HepG2 (cell line): ENCODE results near the gene PUM1. TPM values are rescaled to one million over a fixed set of nuclear protein-coding genes. Genes with fewer than 3 reads are reported as not detected.

Experiments used
- ATF7 ChIP-seq, 2 experiments: fragments of 450-650 bp in 1 of 2; sonication (generic) in 1 of 2; formaldehyde crosslinking in 1 of 2; IDR thresholded peaks; 2 replicates each; pipeline versions ENCODE4 v1.4.0 to v1.6.1; 2016 to 2020; ENCODE audit warnings: antibody characterized with exemption in 1 of 2, mild to moderate bottlenecking in 1 of 2, missing genetic modification reagents in 1 of 2
- CEBPG ChIP-seq: IDR thresholded peaks from 2 replicates; pipeline ENCODE4 v1.6.1; 2016
- FOXP4 ChIP-seq: sonication (generic); formaldehyde crosslinking; IDR thresholded peaks from 2 replicates; pipeline ENCODE4 v1.4.0; 2020; ENCODE audit warnings: missing genetic modification reagents
- GABPB1 ChIP-seq: IDR thresholded peaks from 2 replicates; pipeline ENCODE4 v1.6.1; 2016; ENCODE audit warnings: mild to moderate bottlenecking, missing genetic modification reagents, moderate library complexity, missing compliant biosample characterization
- KDM1A ChIP-seq: IDR thresholded peaks from 2 replicates; pipeline ENCODE4 v1.6.1; 2016; ENCODE audit warnings: missing compliant biosample characterization
- MBD4 ChIP-seq: IDR thresholded peaks from 2 replicates; pipeline ENCODE4 v1.6.1; 2012; ENCODE audit warnings: low read length, inconsistent platforms, borderline replicate concordance
- NAIF1 ChIP-seq: sonication (generic); formaldehyde crosslinking; IDR thresholded peaks from 2 replicates; pipeline ENCODE4 v1.5.0; 2020; ENCODE audit warnings: mild to moderate bottlenecking, missing genetic modification reagents, borderline replicate concordance
- NFKB2 ChIP-seq: sonication (generic); formaldehyde crosslinking; IDR thresholded peaks from 2 replicates; pipeline ENCODE4 v1.4.0; 2020; ENCODE audit warnings: missing genetic modification reagents, borderline replicate concordance
- POGZ ChIP-seq: sonication (generic); formaldehyde crosslinking; IDR thresholded peaks from 2 replicates; pipeline ENCODE4 v1.4.0; 2020; ENCODE audit warnings: mild to moderate bottlenecking, missing genetic modification reagents
- RARA ChIP-seq: IDR thresholded peaks from 2 replicates; pipeline ENCODE4 v1.6.1; 2016; ENCODE audit warnings: missing genetic modification reagents, missing compliant biosample characterization
- SAP130 ChIP-seq: IDR thresholded peaks from 2 replicates; pipeline ENCODE4 v1.6.1; 2016; ENCODE audit warnings: low read depth
- SIN3A ChIP-seq: IDR thresholded peaks from 2 replicates; pipeline ENCODE4 v1.6.1; 2011; ENCODE audit warnings: low read depth, mild to moderate bottlenecking, control low read depth, low read length, borderline replicate concordance
- SOX5 ChIP-seq: IDR thresholded peaks from 2 replicates; pipeline ENCODE4 v1.6.1; 2016; ENCODE audit warnings: borderline replicate concordance
- SOX6 ChIP-seq, 2 experiments: fragments of 450-650 bp in 1 of 2; sonication (generic) in 1 of 2; formaldehyde crosslinking in 1 of 2; IDR thresholded peaks; 2 replicates each; pipeline versions ENCODE4 v1.4.0 to v1.6.1; 2017 to 2020; ENCODE audit warnings: antibody characterized with exemption in 1 of 2, mild to moderate bottlenecking in 1 of 2, missing genetic modification reagents in 1 of 2
- STAT5B ChIP-seq: sonication (generic); formaldehyde crosslinking; IDR thresholded peaks from 2 replicates; pipeline ENCODE4 v1.4.0; 2020; ENCODE audit warnings: missing genetic modification reagents
- TBX2 ChIP-seq: sonication (generic); formaldehyde crosslinking; IDR thresholded peaks from 2 replicates; pipeline ENCODE4 v1.5.0; 2020; ENCODE audit warnings: missing genetic modification reagents, mild to moderate bottlenecking, borderline replicate concordance
- TCF7 ChIP-seq: sonication (generic); IDR thresholded peaks from 2 replicates; pipeline ENCODE4 v1.6.1; 2016; ENCODE audit warnings: antibody characterized with exemption, low read depth
- ZMYM3 ChIP-seq: sonication (generic); formaldehyde crosslinking; IDR thresholded peaks from 2 replicates; pipeline ENCODE4 v1.5.1; 2020; ENCODE audit warnings: mild to moderate bottlenecking, missing genetic modification reagents
- ZNF235 ChIP-seq: sonication (generic); formaldehyde crosslinking; IDR thresholded peaks from 2 replicates; pipeline ENCODE4 v1.8.1; 2023; ENCODE audit warnings: mild to moderate bottlenecking, missing genetic modification reagents, borderline replicate concordance
- ZNF3 ChIP-seq: IDR thresholded peaks from 2 replicates; pipeline ENCODE4 v1.7.0; 2017; ENCODE audit warnings: inconsistent platforms
- ZNF891 ChIP-seq: sonication (generic); formaldehyde crosslinking; IDR thresholded peaks from 2 replicates; pipeline ENCODE4 v1.5.0; 2020; ENCODE audit warnings: mild to moderate bottlenecking, missing genetic modification reagents
- polyA plus RNA-seq, 8 experiments: library from polyadenylated mRNA; depleted of rRNA in 3 of 8; stranded (reverse) in 7 of 8; unstranded in 1 of 8; fragments of >200 nt; fragmentation: Illumina TruSeq in 4 of 8; extraction: Trizol in 4 of 8; gene quantifications; 2 replicates each; pipeline versions ENCODE4 v1.2.1 to v1.2.3, GENCODE V29; 2011 to 2016; ENCODE audit warnings: low read depth in 4 of 8, missing spikeins in 1 of 8, mixed read lengths in 1 of 8; ENCODE audit not compliant: insufficient read depth in 1 of 8
- total RNA-seq, 5 experiments: library from RNA; depleted of rRNA; stranded (reverse); fragments of >200 nt; fragmentation: Illumina TruSeq; extraction: Trizol; gene quantifications; 2 replicates each; pipeline ENCODE4 v1.2.3, GENCODE V29; 2016; ENCODE audit warnings: low read depth in 1 of 5
- TF ChIP-seq, protein P1 (sequence below): sonication (generic); formaldehyde crosslinking; IDR thresholded peaks from 2 replicates; pipeline ENCODE4 v1.4.0; 2020; ENCODE audit warnings: missing genetic modification reagents
- TF ChIP-seq, protein P2 (sequence below): sonication (generic); formaldehyde crosslinking; IDR thresholded peaks from 2 replicates; pipeline ENCODE4 v1.5.1; 2020; ENCODE audit warnings: mild to moderate bottlenecking, missing genetic modification reagents, moderate library complexity

Gene PUM1
- total and polyA plus RNA-seq, 2 of the 13 experiments (the other 11 are each of a cell fraction or from before 2014, with no cell fraction given) = 64.7 to 91.0 TPM

DNA sequence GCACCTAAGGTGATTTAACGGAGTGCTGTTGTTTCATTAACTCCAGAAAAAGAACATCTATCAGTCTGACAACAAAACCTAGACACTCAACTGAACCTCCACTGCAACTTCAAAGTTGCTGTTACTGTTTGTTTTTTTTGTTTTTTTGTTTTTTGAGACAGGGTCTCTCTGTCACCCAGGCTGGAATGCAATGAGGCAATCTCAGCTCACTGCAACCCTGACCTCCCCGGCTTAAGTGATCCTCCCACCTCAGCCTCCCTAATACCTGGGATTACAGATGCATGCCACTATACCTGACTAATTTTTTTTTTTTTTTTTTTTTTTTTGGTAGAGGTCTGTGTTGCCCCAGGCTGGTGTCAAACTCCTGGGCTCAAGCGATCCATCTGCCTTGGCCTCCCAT is 90.3 kb downstream of the PUM1 start (continued):
- no peak for TF ChIP-seq ZNF891
- 0 out of 2 replicates have a peak, but pooled peaks have one; percentile 34 for TF ChIP-seq RARA (CRISPR knock-in tag)
- TF ChIP-seq SOX5 (CRISPR knock-in tag) = peak; percentile 45; the same call in 1 of the 2 replicates
- TF ChIP-seq ZNF3 = peak; percentile 70; the same call in 1 of the 2 replicates
- no peak for TF ChIP-seq SIN3A
- peak; percentile 41; the same call in 1 of the 2 replicates for TF ChIP-seq TBX2 (CRISPR knock-in tag)
- peak; percentile 74 for TF ChIP-seq FOXP4 (CRISPR knock-in tag)
- TF ChIP-seq NAIF1 (CRISPR knock-in tag) = no peak
- no peak for TF ChIP-seq NFKB2 (CRISPR knock-in tag)
- TF ChIP-seq SAP130 (CRISPR knock-in tag) = peak; percentile 35; the same call in 1 of the 2 replicates
- TF ChIP-seq TCF7 = peak; percentile 35; the same call in 1 of the 2 replicates
- TF ChIP-seq CEBPG (CRISPR knock-in tag) = peak; percentile 76
- TF ChIP-seq GABPB1 = 0 out of 2 replicates have a peak, but pooled peaks have one; percentile 13
- peak; percentile 93; the same call in 1 of the 2 replicates for TF ChIP-seq KDM1A (CRISPR knock-in tag)
- TF ChIP-seq STAT5B (CRISPR knock-in tag) = no peak
- TF ChIP-seq SOX6 (IDR thresholded peaks at IDR 0.05) = no peak
- peak; percentile 67 for TF ChIP-seq SOX6 (CRISPR knock-in tag; IDR thresholded peaks at IDR 0.05)
- TF ChIP-seq, protein P1, sequence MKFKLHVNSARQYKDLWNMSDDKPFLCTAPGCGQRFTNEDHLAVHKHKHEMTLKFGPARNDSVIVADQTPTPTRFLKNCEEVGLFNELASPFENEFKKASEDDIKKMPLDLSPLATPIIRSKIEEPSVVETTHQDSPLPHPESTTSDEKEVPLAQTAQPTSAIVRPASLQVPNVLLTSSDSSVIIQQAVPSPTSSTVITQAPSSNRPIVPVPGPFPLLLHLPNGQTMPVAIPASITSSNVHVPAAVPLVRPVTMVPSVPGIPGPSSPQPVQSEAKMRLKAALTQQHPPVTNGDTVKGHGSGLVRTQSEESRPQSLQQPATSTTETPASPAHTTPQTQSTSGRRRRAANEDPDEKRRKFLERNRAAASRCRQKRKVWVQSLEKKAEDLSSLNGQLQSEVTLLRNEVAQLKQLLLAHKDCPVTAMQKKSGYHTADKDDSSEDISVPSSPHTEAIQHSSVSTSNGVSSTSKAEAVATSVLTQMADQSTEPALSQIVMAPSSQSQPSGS (CRISPR knock-in tag) = 0 out of 2 replicates have a peak, but pooled peaks have one; percentile 30
- TF ChIP-seq ZMYM3 (CRISPR knock-in tag) = peak; percentile 80
- no peak for TF ChIP-seq ZNF235 (CRISPR knock-in tag)
- peak; percentile 80 for TF ChIP-seq POGZ (CRISPR knock-in tag)
- TF ChIP-seq, protein P2, sequence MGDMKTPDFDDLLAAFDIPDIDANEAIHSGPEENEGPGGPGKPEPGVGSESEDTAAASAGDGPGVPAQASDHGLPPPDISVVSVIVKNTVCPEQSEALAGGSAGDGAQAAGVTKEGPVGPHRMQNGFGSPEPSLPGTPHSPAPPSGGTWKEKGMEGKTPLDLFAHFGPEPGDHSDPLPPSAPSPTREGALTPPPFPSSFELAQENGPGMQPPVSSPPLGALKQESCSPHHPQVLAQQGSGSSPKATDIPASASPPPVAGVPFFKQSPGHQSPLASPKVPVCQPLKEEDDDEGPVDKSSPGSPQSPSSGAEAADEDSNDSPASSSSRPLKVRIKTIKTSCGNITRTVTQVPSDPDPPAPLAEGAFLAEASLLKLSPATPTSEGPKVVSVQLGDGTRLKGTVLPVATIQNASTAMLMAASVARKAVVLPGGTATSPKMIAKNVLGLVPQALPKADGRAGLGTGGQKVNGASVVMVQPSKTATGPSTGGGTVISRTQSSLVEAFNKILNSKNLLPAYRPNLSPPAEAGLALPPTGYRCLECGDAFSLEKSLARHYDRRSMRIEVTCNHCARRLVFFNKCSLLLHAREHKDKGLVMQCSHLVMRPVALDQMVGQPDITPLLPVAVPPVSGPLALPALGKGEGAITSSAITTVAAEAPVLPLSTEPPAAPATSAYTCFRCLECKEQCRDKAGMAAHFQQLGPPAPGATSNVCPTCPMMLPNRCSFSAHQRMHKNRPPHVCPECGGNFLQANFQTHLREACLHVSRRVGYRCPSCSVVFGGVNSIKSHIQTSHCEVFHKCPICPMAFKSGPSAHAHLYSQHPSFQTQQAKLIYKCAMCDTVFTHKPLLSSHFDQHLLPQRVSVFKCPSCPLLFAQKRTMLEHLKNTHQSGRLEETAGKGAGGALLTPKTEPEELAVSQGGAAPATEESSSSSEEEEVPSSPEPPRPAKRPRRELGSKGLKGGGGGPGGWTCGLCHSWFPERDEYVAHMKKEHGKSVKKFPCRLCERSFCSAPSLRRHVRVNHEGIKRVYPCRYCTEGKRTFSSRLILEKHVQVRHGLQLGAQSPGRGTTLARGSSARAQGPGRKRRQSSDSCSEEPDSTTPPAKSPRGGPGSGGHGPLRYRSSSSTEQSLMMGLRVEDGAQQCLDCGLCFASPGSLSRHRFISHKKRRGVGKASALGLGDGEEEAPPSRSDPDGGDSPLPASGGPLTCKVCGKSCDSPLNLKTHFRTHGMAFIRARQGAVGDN (CRISPR knock-in tag) = no peak
- TF ChIP-seq ATF7 (IDR thresholded peaks at IDR 0.05) = peak; percentile 39; the same call in 1 of the 2 replicates
- no peak for TF ChIP-seq ATF7 (CRISPR knock-in tag; IDR thresholded peaks at IDR 0.05)
- TF ChIP-seq MBD4 = no peak
